ENCODE data around the gene FAM184B.

FAM184B gene

DNA sequence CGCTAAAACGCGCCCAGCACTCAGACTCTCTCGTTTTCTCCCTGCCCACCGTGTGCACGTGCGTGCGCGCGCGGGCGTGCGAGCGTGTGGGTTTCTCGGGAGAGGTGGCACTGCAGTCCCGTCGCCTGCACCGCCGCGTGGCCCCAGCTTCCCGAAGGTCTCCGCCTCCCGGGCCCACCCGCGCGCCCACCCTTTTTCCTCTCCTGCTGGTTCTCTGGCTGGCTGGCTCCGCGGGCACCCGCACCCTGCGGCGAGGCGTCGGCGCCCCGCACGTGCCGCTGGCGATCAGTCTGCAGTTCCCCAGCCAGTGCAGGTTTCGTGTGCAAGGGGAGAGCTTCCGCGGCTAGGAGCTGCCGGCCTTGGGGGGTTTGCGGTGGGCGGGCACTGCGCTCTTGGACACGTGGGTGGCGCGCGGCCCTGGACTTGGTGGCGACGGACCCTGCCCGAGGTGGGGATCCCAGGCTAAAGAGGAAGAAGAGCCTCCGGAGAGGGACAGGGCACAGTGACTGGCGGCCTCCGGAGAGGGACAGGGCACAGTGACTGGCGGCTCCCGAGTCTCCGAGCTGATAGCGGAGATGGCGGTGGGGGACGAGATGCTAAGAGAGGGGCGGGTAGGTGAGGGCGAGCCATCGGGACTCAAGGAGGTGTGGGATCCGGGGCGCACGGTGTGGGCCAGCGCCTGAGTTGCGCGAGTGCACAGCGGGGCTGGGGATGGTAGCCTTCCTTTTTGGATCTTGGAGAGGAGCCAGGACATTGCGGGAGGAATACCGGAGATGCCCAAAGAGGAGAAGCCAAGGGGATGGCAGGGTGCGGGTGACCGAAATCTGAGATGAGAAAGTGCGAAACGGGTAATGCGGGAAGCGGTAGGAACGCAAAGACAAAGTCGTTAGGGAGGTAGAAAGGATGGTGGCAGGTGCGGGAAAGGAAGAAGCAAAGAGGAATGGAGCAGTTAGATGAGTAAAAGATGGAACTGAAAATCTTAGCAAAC is at the start of gene FAM184B:
FAM184B (minus strand) TSS at position 322 of the 988 bp plus-strand sequence. CDS start 322 bp downstream, outside the sequence.
- DNase-seq: no peak

DNA sequence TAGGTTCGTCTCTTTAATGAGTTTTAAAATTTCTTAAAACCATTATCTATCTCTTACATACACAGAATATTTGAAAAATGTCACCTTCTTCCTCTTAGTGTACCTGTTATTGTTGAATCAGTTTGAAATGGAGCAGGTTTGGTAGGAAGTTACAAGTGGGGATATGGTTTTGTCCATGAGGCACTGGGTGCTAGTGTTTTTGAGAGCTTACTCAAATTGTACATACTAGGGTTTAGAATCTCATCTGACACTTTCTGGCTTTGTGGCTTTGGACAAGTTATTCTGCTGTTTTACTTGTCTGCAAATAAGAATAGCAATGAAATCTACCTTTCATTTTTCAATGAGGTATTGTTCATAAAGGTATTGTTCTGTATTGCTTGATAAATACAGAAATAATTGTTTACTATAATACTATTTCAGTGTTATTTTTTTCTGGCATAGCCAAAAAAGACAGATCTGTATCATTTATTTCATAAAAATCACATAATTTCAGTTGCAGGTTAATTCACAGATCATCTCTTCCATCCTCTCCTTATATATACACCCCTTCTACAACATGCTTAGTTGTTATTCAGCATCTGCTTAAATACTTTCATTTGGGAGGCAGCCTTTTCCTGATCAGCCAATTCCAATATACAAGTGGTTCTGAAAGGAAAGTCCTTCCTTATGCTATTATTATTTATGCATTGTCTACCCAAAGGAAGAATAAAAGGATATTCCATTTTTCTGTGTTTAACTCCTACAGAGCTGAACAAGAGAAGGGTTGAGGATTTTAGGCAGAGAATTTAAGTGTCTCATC is 42.6 kb upstream of the FAM184B start:
- DNase-seq: no peak

DNA sequence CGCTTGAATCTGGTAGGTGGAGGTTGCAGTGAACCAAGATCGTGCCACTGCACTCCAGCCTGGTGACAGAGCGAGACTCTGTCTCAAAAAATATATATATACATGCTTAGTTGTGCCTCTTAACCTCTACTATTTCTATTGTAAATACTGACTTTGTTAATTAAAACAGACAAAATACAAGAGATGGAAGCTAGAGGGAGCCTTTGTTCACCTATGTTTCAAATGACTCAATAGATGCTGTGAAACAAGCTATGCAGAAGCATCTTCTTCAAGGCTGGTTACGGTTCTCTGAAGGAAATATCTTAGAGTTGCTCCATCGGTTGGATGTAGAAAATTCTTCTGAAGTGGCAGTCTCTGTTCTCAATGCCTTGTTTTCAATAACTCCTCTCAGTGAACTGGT is 35.6 kb upstream of the FAM184B start:
- peak; percentile 64 for DNase-seq

DNA sequence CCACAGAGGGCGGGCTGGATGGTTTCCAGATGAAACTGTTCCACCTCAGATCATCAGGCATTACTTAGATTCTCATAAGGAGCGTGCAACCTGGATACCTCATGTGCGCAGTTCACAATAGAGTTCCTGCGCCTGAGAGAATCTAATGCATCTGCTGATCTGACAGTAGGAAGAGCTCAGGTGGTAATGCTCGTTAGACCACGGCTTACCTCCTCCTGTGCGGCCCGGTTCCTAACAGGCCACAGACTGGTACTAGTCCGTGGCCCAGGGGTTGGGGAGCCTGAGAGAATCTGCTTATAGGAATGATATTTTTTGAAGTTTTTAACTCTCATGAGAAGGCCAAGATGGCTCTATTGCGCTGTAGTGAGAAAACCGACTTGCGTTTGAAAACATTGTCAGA is 34.7 kb upstream of the FAM184B start:
- DNase-seq: no peak

DNA sequence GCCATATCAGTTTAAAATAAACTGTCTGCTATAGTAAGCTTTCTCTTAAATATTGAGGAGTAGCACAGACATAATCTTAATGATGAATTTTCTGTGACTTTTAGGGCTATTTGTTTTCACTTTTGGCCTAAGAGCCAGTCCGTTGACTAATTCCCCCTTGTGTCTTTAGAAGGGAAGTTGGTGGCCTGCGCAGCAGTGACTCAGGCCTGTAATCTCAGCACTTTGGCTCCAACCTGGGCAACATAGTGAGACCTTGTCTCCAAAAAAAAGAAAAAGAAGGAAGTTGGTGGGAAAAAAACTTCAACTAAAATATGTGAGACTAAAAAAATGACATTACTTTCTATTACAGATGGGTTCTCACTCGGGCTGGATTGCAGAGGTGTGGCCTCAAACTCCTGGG is 32.7 kb upstream of the FAM184B start:
- DNase-seq: no peak

DNA sequence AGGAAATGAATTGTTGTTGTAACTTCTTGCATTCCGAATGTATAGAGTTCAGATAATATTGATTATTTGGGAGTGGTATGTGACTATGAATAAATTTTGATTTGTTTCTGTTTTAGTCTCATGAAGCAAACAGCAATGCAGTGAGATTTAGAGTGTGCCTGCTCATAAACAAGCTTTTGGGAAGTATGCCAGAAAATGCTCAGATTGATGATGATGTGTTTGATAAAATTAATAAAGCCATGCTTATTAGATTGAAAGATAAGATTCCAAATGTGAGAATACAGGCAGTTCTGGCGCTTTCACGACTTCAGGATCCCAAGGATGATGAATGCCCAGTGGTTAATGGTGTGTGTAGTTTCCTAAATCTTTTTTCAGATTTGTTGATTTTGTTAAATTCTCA is 31.4 kb upstream of the FAM184B start:
- DNase-seq: no peak

DNA sequence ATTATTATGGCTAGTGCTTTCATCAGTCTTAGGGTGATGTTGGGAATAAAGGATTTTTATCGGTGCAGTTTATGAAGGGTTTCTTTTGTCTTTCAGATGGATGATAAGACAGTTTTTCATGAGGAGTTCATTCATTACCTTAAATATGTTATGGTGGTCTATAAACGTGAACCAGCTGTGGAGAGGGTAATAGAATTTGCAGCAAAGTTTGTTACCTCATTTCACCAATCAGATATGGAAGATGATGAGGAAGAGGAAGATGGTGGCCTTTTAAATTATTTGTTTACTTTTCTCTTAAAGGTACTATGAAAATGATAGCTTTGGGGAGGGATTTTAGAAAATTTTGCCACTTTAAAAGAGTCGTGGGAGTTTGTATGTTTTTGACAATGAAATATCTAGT is 30.7 kb upstream of the FAM184B start:
- peak; percentile 14 for DNase-seq

DNA sequence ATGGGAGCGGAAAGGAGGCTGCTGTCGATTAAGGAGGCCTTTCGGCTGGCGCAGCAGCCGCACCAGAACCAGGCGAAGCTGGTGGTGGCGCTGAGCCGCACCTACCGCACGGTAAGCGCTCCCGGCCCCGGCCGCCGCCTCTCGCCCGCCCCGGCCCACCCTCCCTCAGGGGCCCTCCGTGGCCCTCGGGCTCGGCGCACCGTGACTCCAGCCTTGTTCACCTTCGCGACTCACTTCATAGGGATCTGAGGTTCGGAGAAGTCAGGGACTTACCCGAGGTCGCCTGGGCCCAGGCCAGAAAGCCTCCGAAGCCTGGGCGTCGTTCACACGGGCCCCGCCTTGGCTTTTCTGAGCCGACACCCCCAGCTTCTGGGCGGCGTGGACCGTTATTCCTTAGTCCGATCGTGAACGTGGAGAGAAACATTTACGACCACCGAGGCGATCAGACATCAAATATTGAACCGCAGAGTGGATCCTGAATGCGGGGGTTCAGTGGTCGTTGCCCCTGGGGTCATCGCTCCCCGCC is 29.7 kb upstream of the FAM184B start:
- DNase-seq: peak; percentile 57

DNA sequence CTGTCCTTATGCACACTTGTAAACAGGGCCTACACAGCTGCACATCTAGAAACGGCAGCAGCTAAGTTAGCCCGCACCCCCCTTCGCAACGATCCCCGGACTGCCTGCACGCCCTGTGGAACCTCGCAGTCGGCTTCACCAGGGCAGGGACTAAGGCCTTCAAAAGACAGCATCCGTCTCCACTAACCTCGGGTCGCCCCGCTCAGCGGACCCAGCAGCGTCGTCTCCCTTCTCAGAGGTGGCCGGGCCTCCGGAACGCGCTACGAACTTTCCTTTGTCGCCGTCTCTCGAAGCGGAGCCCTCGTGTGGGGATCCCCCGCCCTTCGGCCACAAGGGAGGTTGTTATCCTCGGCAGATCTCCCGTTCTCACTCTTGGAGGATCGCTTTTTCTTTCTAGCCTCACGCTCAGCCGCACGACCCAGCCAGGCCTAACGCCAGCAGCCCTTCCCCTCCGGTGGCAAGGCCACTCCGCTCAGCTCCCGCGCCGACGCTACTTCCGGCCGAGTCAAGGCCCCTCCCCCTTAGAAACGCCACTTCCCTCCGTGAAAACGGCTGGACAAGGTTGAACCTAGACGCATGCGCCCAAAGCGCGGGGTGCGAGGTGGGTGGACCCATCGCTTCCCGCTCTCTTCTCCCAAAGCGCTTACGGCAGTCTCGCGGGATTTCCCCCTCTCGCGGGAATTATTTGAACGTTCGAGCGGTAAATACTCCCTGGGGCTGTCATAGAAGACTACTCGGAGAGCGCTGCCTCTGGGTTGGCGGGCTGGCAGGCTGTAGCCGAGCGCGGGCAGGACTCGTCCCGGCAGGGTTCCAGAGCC is 29.0 kb upstream of the FAM184B start, which contains the start of the genes DCAF16 and NCAPG:
DCAF16 (minus strand) TSS at position 498 of the 818 bp plus-strand sequence. CDS start 6,616 bp downstream, outside the sequence.
NCAPG (plus strand) TSS at position 720 of the 818 bp plus-strand sequence. CDS start 99 bp downstream, outside the sequence.
- DNase-seq: peak; percentile 100

DNA sequence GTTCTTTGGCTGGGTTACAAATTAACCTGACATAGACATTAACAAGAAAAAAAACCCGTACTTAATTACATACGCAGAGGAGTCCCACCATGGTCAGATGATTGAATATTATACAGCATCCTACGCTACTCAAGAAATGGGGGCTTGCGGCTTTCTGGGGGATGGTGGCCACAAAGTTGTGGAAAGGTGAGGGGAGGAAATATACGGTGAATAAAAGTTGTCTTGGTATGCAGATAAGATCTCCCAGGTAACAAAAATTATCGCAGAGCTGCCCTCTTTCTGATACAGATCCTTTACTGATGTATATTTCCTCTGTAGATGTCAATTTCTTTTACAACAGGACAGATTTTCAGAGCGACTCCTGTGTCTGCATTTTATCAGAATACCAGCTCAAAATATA is 28.2 kb upstream of the FAM184B start:
- no peak for DNase-seq

DNA sequence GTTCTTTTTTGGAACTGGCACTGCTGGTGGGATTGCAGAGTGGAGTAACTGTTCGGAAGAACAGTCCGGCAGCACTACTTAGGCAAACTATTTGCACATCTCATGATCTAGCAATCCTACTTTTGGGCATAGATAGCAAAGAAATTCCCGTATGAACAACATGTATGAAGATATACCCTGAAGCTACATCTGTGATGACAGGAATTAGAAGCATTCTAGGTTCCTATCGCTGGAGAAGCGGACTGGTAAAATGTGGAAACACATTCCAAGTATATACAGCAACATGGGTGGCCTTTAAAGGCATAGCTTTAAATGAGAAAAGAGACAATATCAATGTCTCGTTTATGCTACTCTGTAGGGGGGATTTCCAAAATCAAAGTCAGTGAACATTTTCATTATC is 26.0 kb upstream of the FAM184B start:
- DNase-seq: no peak

DNA sequence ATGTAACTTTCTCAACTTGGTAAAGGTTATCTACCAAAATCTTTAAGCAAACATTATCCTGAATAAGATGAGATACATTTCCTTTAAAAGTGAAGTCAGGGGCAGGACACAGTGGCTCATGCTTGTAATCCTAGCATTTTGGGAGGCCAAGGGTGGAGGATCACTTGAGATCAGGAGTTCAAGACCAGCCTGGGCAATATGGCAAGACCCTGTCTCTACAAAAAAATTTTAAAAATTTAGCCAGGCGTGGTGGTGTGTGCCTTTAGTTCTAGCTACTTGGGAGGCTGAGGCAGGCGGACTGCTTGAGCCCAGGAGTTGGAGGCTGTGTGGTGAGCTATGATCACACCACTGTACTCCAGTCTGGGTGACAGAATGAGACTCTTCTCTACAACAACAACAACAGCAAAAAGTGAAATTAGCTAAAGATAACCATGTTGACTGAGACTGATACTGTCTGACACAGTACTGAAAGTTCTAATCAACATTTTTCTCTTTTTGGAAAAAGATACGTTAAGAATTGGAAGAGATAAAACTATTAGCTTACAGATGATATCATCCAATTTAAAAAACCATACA is 24.2 kb upstream of the FAM184B start:
- no peak for DNase-seq

DNA sequence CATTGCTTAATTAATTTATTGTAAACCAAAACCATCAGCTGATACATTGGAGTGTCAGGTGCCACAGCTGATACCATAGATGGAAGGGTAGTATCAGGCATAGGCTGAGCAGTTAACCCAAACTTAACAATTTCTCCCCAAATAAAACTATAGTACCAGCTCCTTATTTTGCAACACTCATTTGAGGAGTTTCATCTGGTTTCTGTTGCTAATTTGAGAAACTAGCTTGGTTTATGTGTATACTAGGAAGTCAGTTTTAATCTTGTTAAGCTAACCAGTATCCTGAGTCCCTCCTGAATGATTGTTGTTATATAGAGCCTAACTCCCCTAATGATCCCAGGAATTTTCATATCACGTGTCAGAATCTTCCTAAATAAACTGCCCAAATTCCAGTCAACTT is 16.4 kb upstream of the FAM184B start:
- DNase-seq: no peak

DNA sequence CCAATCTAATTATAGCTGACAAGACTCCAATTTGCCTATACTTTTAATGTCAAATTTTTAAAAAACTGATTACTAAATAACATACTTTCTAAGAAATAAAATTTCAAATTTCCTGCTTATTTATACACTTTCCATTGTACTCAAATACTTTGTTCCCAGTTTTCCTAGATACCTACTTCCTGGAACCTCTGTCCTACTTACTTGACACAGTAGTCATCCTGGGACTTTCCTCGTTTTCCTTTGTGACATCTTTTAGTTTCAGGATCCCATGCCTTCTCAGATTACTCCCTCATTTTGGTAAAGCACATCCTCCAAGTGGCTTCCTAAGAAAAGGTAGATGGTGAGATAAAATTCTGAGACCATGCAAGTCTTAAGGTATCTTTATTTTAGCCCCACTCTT is 13.3 kb upstream of the FAM184B start:
- no peak for DNase-seq

DNA sequence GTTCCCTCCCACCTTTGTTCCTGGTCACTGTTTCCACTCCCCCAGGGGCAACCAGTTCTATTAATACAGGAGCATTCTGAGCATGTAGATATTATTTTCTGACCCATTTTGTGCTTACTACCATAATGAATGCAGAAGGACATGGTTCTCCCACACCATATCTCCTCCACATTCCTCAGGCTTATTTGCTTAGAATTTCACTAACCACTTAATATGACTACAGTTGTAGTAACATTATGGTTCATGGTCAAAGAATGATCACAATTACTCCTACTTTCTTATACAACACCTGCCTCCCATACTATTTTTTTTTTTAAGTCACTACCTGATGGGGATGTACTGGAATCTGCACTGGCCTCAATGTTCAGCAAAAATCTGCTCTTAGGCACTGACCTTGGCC is 7.5 kb upstream of the FAM184B start:
- no peak for DNase-seq

DNA sequence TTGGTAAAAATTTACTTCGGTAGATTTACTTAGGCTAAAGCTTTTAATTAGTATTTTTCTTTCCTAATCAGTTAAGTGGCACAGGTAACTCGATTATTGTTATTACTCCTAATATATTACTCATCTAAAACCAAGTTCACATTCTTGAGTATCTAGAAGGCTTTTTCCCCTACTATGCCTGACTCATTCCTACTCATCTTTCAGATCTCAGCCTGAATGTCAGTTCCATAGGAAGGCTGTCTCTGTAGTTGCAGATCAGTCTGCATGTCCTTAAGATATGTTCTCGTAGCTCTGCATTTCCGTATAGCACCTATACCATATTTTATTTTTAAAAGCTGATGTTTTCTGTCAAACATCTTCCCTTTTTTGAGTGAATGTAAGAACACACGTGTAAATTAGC is 5.9 kb upstream of the FAM184B start:
- DNase-seq: no peak

DNA sequence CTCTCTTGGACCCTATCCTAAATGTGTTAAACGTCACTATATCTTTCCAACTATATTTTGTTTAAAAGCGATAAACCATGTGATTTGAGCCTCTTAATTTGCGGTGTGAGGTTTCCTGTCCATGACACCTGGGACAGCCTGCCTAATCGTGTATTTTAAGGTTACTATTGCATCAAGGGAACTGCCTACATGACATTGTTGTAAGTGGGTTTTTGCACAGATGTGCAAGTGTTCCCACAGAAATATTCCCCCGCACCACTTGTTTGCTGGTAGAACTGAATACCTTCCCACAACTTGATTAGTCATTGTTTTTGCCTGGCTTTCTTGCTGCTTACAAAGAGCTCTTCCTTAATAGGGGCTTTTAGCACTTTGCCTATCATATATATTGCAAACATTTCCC is 5.1 kb upstream of the FAM184B start:
- no peak for DNase-seq

DNA sequence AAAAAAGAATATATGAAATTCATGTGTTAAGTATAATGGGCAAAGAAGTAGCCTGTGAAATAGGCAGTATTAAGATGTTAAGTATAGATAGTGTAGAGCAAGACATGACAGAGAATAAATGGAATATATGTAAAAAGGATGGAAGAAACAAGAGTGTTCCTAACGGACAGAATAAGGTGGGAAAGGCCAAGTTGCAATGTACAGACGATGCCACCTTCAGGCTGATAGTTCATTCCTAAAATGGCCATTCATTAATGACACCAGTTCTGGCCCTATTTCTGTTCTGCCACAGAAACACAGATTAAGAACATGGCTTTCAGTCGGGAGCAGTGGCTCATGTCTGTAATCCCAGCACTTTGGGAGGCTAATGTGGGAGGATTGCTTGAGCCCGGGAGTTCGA is 4.4 kb upstream of the FAM184B start:
- no peak for DNase-seq

DNA sequence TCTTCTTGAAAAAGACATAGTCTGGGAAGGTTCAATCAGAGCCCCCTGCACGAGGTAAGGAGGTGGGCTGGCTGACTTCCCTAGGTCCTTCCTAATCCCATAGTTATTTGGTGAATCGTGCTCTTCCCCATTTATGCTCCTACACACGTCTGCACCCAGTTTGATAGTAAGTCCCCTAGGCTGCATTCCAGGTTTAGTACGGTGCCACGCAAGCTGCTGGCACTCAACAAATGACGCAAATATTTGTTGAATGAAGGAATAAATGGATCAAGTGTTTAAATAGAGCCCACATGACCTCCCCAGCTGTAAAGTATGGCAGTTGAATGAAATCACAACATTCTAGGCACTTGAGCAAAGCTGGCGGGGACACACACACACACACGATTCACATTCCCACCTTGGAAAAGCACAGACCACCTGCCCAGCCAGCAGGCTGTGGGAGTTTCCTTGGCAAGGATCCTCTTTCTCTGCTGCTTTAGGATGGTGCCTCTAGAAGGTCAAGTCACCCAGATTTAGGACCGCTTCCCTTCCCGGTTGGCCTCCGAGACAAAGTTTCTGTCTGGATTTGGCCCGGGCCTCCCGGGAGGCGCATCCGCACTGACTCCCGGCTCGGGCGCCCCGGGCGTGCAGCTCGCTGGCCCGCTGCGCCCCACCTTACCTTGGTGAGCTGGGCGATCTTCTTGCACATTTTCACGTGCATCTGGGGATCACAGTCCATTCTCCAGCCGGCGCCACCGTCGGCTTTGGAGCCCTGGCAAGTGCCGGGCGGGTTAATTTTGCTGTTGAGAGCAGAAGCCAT is 721 bp downstream of the FAM184B start:
- no peak for DNase-seq

DNA sequence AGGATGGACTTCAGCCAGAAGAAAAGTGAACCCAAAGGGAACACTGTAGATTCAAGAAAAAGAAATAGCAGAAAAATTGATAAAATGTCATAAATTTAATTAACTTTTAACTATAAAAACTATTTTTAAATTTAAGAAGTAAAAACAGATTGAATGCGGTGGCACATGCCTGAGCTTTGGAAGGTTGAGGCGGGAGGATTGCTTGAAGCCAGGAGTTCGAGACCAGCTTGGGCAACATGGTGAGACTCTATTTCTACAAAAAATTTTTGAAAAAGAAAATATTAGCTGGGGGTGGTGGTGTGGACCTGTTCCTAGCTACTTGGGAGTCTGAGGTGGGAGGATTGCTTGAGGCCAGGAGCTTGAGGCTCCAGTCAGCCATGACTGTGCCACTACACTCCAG is 3.0 kb downstream of the FAM184B start:
- DNase-seq: no peak

DNA sequence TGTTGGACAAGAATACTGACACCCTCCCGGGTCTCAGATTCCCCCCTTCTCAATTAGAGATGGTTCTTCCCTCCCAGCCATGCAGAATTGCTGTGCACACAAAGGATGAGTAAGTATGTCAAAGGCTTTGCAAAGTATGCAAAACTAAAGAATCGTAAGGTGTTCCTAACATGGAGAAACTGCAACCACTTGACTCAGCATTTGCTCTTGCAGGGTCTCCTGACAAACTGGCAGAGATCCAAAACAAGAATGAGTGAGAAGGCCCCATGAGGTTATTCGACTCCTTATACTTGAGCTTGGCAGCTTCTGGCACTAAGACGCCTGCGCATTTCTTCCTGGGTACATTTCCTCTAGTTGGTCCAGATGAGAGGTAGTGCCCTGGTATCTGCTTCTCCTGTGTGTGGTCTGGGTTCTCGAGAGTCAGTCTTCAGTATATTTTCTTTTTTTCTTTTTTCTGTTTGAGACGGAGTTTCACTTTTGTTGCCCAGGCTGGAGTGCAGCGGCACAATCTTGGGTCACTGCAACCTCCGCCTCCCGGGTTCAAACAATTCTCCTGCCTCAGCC is 8.2 kb downstream of the FAM184B start:
- no peak for DNase-seq
